Prostate gland (tissue), 2 donors: ENCODE data around the gene LRSAM1. TPM values are rescaled to one million over a fixed set of nuclear protein-coding genes. Genes with fewer than 3 reads are reported as not detected.

Source experiments
- DNase-seq: peaks from one replicate; pipeline ENCODE4 v3.0.0-alpha.2; 2019; ENCODE audit warnings: low spot score
- H3K27ac ChIP-seq, 2 donors: fragments of 200-600 bp; sonication (generic); 2 replicates each; pipeline ENCODE4 v1.5.1; 2017 to 2019
- H3K27me3 ChIP-seq: fragments of 200-600 bp; sonication (generic); replicated peaks from 2 replicates; pipeline ENCODE4 v1.5.1; 2019; ENCODE audit not compliant: insufficient read depth
- H3K36me3 ChIP-seq, 2 donors: fragments of 200-600 bp; sonication (generic); 1 replicate in 1 of 2; 2 replicates in 1 of 2; pipeline versions ENCODE4 v1.5.1 to v1.8.1; 2017 to 2019
- H3K4me1 ChIP-seq: fragments of 200-600 bp; sonication (generic); replicated peaks from 2 replicates; pipeline ENCODE4 v1.5.1; 2019
- H3K4me3 ChIP-seq, 2 donors: fragments of 200-600 bp; sonication (generic); 2 replicates each; pipeline ENCODE4 v1.5.1; 2017 to 2019
- H3K9me3 ChIP-seq: fragments of 200-600 bp; sonication (generic); 2 replicates; pipeline ENCODE4 v1.5.1; 2017
- CTCF ChIP-seq, 4 experiments: fragments of 200-600 bp in 2 of 4; fragments of 450-650 bp in 2 of 4; sonication (generic) in 2 of 4; IDR thresholded peaks; 1 replicate in 3 of 4; 2 replicates in 1 of 4; pipeline ENCODE4 v1.5.1; 2016 to 2019; ENCODE audit warnings: antibody characterized with exemption in 4 of 4, mild to moderate bottlenecking in 2 of 4, moderate library complexity in 2 of 4
- POLR2A ChIP-seq: fragments of 450-650 bp; IDR thresholded peaks from one replicate; pipeline ENCODE4 v1.6.1; 2016; ENCODE audit warnings: antibody characterized with exemption, mild to moderate bottlenecking
- POLR2AphosphoS5 ChIP-seq: sonication (generic); formaldehyde crosslinking; IDR thresholded peaks from one replicate; pipeline ENCODE4 v1.6.1; 2017; ENCODE audit warnings: antibody characterized with exemption
- WGBS: methylation state at CpG from one replicate; pipeline ENCODE4 v1.1.5; 2018; 5-methylcytosine and 5-hydroxymethylcytosine counted together
- intact Hi-C: fragments of 100-400 bp; cut with DNase I; formaldehyde crosslinking; loops from one replicate; pipeline ENCODE4 v1.14.2; 2022
- total RNA-seq, 2 donors: library from RNA; depleted of rRNA; stranded (reverse); fragments of >200 nt; gene quantifications; one replicate each; pipeline ENCODE4 v1.1.0, GENCODE V29; 2016

LRSAM1 gene
- total RNA-seq, 2 donors from 2014 or later = 14.8 to 30.5 TPM

- no peak for DNase-seq
- TF ChIP-seq POLR2A (no peak), CTCF (IDR thresholded peaks at IDR 0.05) (no peak), POLR2AphosphoS5 (no peak)
- WGBS = 86% methylated on average over 30 of the region's 30 CpGs
- no peaks in the 10 kb centered on the region for H3K9me3 ChIP-seq
- H3K4me3 ChIP-seq = no peak overlapping the region
- H3K4me1 ChIP-seq = peaks cover 3% of the 10 kb centered on the region
- intact Hi-C loops = no loop called here
- H3K36me3 ChIP-seq = peaks cover 7 to 11% of the 10 kb centered on the region in 2 donors
- peak overlapping the region in 1 of 2 donors; percentile 19 for H3K27ac ChIP-seq
- no peaks in the 10 kb centered on the region for H3K27me3 ChIP-seq
These were observed 75.6 kb downstream of the LRSAM1 start for GRCh38 chr9:127526655-127527559.

- 88% methylated on average over 17 of the region's 17 CpGs for WGBS
- Histone ChIP-seq H3K4me1 (no peaks in the 10 kb centered on the region), H3K9me3 (no peaks in the 10 kb centered on the region), H3K36me3 (peaks cover 7 to 11% of the 10 kb centered on the region in 2 donors), H3K27ac (peak overlapping the region in 1 of 2 donors; percentile 19), H3K27me3 (no peaks in the 10 kb centered on the region), H3K4me3 (no peak overlapping the region)
- no peak for DNase-seq
- intact Hi-C loops = no loop called here
- TF ChIP-seq CTCF (IDR thresholded peaks at IDR 0.05) (no peak), POLR2AphosphoS5 (no peak), POLR2A (no peak)
These were observed 76.4 kb downstream of the LRSAM1 start for GRCh38 chr9:127527560-127528268.

- peaks cover 4 to 11% of the 10 kb centered on the region in 2 donors for H3K36me3 ChIP-seq
- no peaks in the 10 kb centered on the region for H3K4me1 ChIP-seq
- H3K27ac ChIP-seq = peak overlapping the region in 1 of 2 donors; percentile 1
- TF ChIP-seq CTCF (IDR thresholded peaks at IDR 0.05) (no peak), POLR2AphosphoS5 (no peak), POLR2A (no peak)
- 65% methylated on average over 15 of the region's 15 CpGs for WGBS
- H3K27me3 ChIP-seq = no peaks in the 10 kb centered on the region
- intact Hi-C loops = no loop called here
- DNase-seq = no peak
- no peak overlapping the region for H3K4me3 ChIP-seq
- no peaks in the 10 kb centered on the region for H3K9me3 ChIP-seq
These were observed 77.3 kb downstream of the LRSAM1 start for GRCh38 chr9:127528422-127529251.

- WGBS = 88% methylated on average over 4 of the region's 4 CpGs
- DNase-seq = no peak
- no peaks in the 10 kb centered on the region for H3K9me3 ChIP-seq
- no peaks in the 10 kb centered on the region for H3K4me1 ChIP-seq
- TF ChIP-seq POLR2AphosphoS5 = no peak
- TF ChIP-seq CTCF (IDR thresholded peaks at IDR 0.05) = no peak
- no peak for TF ChIP-seq POLR2A
- no peak overlapping the region for H3K4me3 ChIP-seq
- intact Hi-C loops = no loop called here
- peaks cover 0 to under 1% of the 10 kb centered on the region in 2 donors for H3K36me3 ChIP-seq
- H3K27ac ChIP-seq = no peak overlapping the region
- H3K27me3 ChIP-seq = no peaks in the 10 kb centered on the region
These were observed 78.4 kb downstream of the LRSAM1 start for GRCh38 chr9:127529671-127530070.
